Measurements from ENCODE around the gene WRNIP1. TPM values are rescaled to one million over a fixed set of nuclear protein-coding genes. Genes with fewer than 3 reads are reported as not detected.

Gene WRNIP1
- total RNA-seq, 1 donor from 2014 or later, result 40.4 TPM

DNA sequence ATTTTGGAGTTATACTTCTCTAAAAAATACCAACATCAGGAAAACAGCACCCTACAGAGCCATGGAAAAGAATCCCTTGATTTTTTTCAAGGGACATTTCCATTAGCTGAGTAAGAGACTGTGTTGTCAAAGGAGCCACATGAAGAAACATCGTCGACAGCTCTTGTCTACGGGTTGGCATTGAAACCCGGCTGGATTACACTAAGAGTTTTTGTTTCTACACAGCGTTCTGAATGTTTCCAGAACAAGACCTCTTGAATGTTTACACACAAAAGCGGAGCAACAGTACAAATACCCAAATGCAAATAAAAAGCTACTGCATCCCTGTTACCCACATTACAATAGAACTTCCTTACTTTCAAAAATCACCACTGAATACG, 12.1 kb upstream of the WRNIP1 start:
- TF ChIP-seq, protein P1, sequence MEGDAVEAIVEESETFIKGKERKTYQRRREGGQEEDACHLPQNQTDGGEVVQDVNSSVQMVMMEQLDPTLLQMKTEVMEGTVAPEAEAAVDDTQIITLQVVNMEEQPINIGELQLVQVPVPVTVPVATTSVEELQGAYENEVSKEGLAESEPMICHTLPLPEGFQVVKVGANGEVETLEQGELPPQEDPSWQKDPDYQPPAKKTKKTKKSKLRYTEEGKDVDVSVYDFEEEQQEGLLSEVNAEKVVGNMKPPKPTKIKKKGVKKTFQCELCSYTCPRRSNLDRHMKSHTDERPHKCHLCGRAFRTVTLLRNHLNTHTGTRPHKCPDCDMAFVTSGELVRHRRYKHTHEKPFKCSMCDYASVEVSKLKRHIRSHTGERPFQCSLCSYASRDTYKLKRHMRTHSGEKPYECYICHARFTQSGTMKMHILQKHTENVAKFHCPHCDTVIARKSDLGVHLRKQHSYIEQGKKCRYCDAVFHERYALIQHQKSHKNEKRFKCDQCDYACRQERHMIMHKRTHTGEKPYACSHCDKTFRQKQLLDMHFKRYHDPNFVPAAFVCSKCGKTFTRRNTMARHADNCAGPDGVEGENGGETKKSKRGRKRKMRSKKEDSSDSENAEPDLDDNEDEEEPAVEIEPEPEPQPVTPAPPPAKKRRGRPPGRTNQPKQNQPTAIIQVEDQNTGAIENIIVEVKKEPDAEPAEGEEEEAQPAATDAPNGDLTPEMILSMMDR (IDR thresholded peaks at IDR 0.05; ENCODE audit: unreplicated experiment), result no peak
- Mint-ChIP-seq H3K27ac (no peak overlapping the region), H3K9me3 (ENCODE audit: low read depth) (no peaks in the 10 kb centered on the region), H3K4me1 (ENCODE audit: low read depth) (no peaks in the 10 kb centered on the region), H3K27me3 (peaks cover 10% of the 10 kb centered on the region), H3K36me3 (ENCODE audit: insufficient read depth) (no peaks in the 10 kb centered on the region), H3K4me3 (ENCODE audit: low read depth) (no peak overlapping the region)
- DNase-seq (ENCODE audit: low spot score, unreplicated experiment), result no peak

DNA sequence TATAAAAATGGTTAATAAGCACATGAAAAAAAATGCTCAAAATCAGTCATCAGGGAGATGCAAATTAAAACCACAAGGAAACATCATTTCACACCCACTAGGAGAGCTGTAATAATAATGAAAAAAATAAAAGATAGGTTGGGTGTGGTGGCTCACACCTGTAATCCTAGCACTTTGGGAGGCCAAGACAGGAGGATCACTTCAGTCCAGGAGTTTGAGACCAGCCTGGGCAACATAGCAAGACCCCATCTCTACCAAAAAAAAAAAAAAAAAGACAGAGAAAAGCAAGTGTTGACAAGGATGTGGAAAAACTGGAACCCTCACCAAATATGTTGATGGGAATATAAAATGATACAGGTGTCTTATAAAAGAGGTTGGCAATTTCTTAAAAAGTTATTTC, 11.4 kb upstream of the WRNIP1 start:
- DNase-seq (ENCODE audit: low spot score, unreplicated experiment), result no peak
- Mint-ChIP-seq H3K4me1 (ENCODE audit: low read depth) (no peaks in the 10 kb centered on the region), H3K36me3 (ENCODE audit: insufficient read depth) (no peaks in the 10 kb centered on the region), H3K27ac (no peak overlapping the region), H3K27me3 (peaks cover 8% of the 10 kb centered on the region), H3K9me3 (ENCODE audit: low read depth) (no peaks in the 10 kb centered on the region), H3K4me3 (ENCODE audit: low read depth) (no peak overlapping the region)
- TF ChIP-seq, protein P1 (IDR thresholded peaks at IDR 0.05; ENCODE audit: unreplicated experiment), result no peak

DNA sequence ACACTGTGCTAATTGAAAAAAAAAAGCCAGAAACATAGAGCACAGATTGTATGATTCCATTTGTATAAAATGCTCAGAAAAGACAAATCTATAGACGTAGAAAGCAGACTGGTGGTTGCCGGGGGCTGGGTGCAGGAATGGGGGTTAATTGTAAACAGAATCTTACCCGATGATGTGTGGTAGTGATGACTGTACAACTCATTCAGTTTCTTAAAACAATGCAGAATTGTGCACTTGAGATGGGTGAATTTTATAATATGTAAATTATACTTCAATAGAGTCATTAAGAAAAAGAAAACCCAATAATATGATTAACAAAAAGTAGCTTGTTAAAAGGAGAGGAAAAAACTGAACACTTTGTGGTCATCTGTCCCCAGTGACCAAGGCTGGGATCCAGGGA, 10.8 kb upstream of the WRNIP1 start:
- Mint-ChIP-seq H3K9me3 (ENCODE audit: low read depth) (no peaks in the 10 kb centered on the region), H3K36me3 (ENCODE audit: insufficient read depth) (no peaks in the 10 kb centered on the region), H3K27me3 (peaks cover 4% of the 10 kb centered on the region), H3K4me1 (ENCODE audit: low read depth) (no peaks in the 10 kb centered on the region), H3K4me3 (ENCODE audit: low read depth) (no peak overlapping the region), H3K27ac (no peak overlapping the region)
- DNase-seq (ENCODE audit: low spot score, unreplicated experiment), result no peak
- TF ChIP-seq, protein P1 (IDR thresholded peaks at IDR 0.05; ENCODE audit: unreplicated experiment), result no peak

DNA sequence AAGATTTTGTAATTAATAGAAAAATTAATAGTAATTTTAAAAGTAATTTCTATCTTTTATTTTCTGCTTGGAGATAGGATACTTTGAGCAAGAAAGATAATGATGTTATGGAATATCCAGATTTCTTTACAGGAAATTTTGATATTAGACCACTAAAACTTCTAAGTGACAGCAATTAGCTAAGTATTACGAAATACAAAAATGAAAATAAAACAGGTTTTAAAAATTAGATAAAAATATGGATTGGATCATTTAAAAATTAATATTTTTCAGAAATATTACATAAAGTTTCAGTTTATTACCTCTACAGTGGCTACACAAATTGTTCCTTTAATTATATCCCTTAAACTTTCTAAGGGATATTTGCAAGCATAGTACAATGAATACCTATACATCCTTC, 10.3 kb upstream of the WRNIP1 start:
- TF ChIP-seq, protein P1 (IDR thresholded peaks at IDR 0.05; ENCODE audit: unreplicated experiment), result no peak
- DNase-seq (ENCODE audit: low spot score, unreplicated experiment), result no peak
- H3K4me1 Mint-ChIP-seq (ENCODE audit: low read depth), result no peaks in the 10 kb centered on the region
- no peaks in the 10 kb centered on the region for H3K36me3 Mint-ChIP-seq (ENCODE audit: insufficient read depth)
- H3K27me3 Mint-ChIP-seq, result peaks cover under 1% of the 10 kb centered on the region
- no peak overlapping the region for H3K27ac Mint-ChIP-seq
- H3K4me3 Mint-ChIP-seq (ENCODE audit: low read depth), result no peak overlapping the region
- no peaks in the 10 kb centered on the region for H3K9me3 Mint-ChIP-seq (ENCODE audit: low read depth)

DNA sequence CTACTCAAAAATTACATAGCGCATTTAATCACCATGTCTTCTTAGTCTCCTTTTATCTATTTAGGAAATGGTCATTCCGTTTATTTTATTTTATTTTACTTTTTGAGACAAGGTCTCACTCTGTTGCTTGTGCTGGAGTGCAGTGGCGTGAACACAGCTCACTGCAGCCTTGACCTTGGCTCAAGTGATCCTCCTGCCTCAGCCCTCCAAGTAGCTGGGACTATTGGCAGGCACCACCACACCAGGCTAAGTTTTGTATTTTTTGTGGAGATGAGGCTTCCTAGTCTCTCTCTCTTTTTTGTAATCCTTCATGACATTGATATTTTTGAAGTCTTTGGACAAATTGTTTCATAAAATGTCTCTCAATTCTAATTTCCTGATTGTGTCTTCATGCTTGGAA, 9.7 kb upstream of the WRNIP1 start:
- TF ChIP-seq, protein P1 (IDR thresholded peaks at IDR 0.05; ENCODE audit: unreplicated experiment), result no peak
- H3K27ac Mint-ChIP-seq, result no peak overlapping the region
- H3K4me1 Mint-ChIP-seq (ENCODE audit: low read depth), result no peaks in the 10 kb centered on the region
- no peaks in the 10 kb centered on the region for H3K36me3 Mint-ChIP-seq (ENCODE audit: insufficient read depth)
- no peak for DNase-seq (ENCODE audit: low spot score, unreplicated experiment)
- H3K4me3 Mint-ChIP-seq (ENCODE audit: low read depth), result no peak overlapping the region
- H3K9me3 Mint-ChIP-seq (ENCODE audit: low read depth), result peaks cover under 1% of the 10 kb centered on the region
- no peaks in the 10 kb centered on the region for H3K27me3 Mint-ChIP-seq
